ENCODE data around the gene KLHL7.
A peak's percentile ranks its signal among the peaks of the same experiment; 100 is the strongest.

Gene KLHL7

GRCh38 chr7:23167691-23168090, 62.1 kb downstream of the KLHL7 start:
- Histone ChIP-seq H3K9ac (ENCODE audit: low read depth in 1 of 2, low read length in 2 of 2) (no peak overlapping the region), H3K4me1 (ENCODE audit: control insufficient read depth in 1 of 2, insufficient read depth in 2 of 2, low read length in 2 of 2) (peaks cover 0 to 1% of the 10 kb centered on the region in 2 donors), H3K36me3 (ENCODE audit: control insufficient read depth in 1 of 2, insufficient read depth in 2 of 2, low read length in 2 of 2) (peaks cover 0 to 10% of the 10 kb centered on the region in 2 donors), H3K27ac (ENCODE audit: low read depth, low read length) (no peak overlapping the region), H3K9me3 (ENCODE audit: control insufficient read depth in 1 of 2, low read length in 2 of 2) (no peaks in the 10 kb centered on the region), H3K4me3 (ENCODE audit: low read depth in 1 of 2, low read length in 2 of 2) (no peak overlapping the region), H3K27me3 (ENCODE audit: control insufficient read depth in 1 of 2, insufficient read depth in 2 of 2, low read length in 2 of 2) (no peaks in the 10 kb centered on the region)

- H3K4me1 ChIP-seq (ENCODE audit: control insufficient read depth in 1 of 2, insufficient read depth in 2 of 2, low read length in 2 of 2), result no peaks in the 10 kb centered on the region
- H3K9me3 ChIP-seq (ENCODE audit: control insufficient read depth in 1 of 2, low read length in 2 of 2), result no peaks in the 10 kb centered on the region
- no peaks in the 10 kb centered on the region for H3K27me3 ChIP-seq (ENCODE audit: control insufficient read depth in 1 of 2, insufficient read depth in 2 of 2, low read length in 2 of 2)
- no peak overlapping the region for H3K9ac ChIP-seq (ENCODE audit: low read depth in 1 of 2, low read length in 2 of 2)
- peaks cover 0 to 10% of the 10 kb centered on the region in 2 donors for H3K36me3 ChIP-seq (ENCODE audit: control insufficient read depth in 1 of 2, insufficient read depth in 2 of 2, low read length in 2 of 2)
- H3K27ac ChIP-seq (ENCODE audit: low read depth, low read length), result no peak overlapping the region
- no peak overlapping the region for H3K4me3 ChIP-seq (ENCODE audit: low read depth in 1 of 2, low read length in 2 of 2)
Observed at GRCh38 chr7:23168111-23168885, 62.7 kb downstream of the KLHL7 start.

GRCh38 chr7:23175938-23176337, 70.4 kb downstream of the KLHL7 start:
- Histone ChIP-seq H3K27me3 (ENCODE audit: control insufficient read depth in 1 of 2, insufficient read depth in 2 of 2, low read length in 2 of 2) (no peaks in the 10 kb centered on the region), H3K27ac (ENCODE audit: low read depth, low read length) (no peak overlapping the region), H3K9me3 (ENCODE audit: control insufficient read depth in 1 of 2, low read length in 2 of 2) (no peaks in the 10 kb centered on the region), H3K9ac (ENCODE audit: low read depth in 1 of 2, low read length in 2 of 2) (no peak overlapping the region), H3K4me1 (ENCODE audit: control insufficient read depth in 1 of 2, insufficient read depth in 2 of 2, low read length in 2 of 2) (no peaks in the 10 kb centered on the region), H3K36me3 (ENCODE audit: control insufficient read depth in 1 of 2, insufficient read depth in 2 of 2, low read length in 2 of 2) (peaks cover 0 to 3% of the 10 kb centered on the region in 2 donors), H3K4me3 (ENCODE audit: low read depth in 1 of 2, low read length in 2 of 2) (no peak overlapping the region)

GRCh38 chr7:23181684-23182553, 76.3 kb downstream of the KLHL7 start, which contains the start of gene NUP42:
NUP42 (plus strand) TSS chr7:23182048; CDS start chr7:23182086, 38 bp downstream.
- H3K9ac ChIP-seq (ENCODE audit: low read depth in 1 of 2, low read length in 2 of 2), result peak within 1 kb of the TSS; percentile 92 to 97
- no peaks in the 10 kb centered on the region for H3K27me3 ChIP-seq (ENCODE audit: control insufficient read depth in 1 of 2, insufficient read depth in 2 of 2, low read length in 2 of 2)
- H3K4me3 ChIP-seq (ENCODE audit: low read depth in 1 of 2, low read length in 2 of 2), result peak within 1 kb of the TSS; percentile 94 to 99
- peaks cover 0 to 9% of the 10 kb centered on the region in 2 donors for H3K36me3 ChIP-seq (ENCODE audit: control insufficient read depth in 1 of 2, insufficient read depth in 2 of 2, low read length in 2 of 2)
- no peaks in the 10 kb centered on the region for H3K9me3 ChIP-seq (ENCODE audit: control insufficient read depth in 1 of 2, low read length in 2 of 2)
- H3K27ac ChIP-seq (ENCODE audit: low read depth, low read length), result peak within 1 kb of the TSS; percentile 84
- peaks cover 8 to 14% of the 10 kb centered on the region in 2 donors for H3K4me1 ChIP-seq (ENCODE audit: control insufficient read depth in 1 of 2, insufficient read depth in 2 of 2, low read length in 2 of 2)

GRCh38 chr7:23183279-23184012, 77.9 kb downstream of the KLHL7 start:
- H3K4me1 ChIP-seq (ENCODE audit: control insufficient read depth in 1 of 2, insufficient read depth in 2 of 2, low read length in 2 of 2), result peaks cover 8 to 14% of the 10 kb centered on the region in 2 donors
- no peak overlapping the region for H3K27ac ChIP-seq (ENCODE audit: low read depth, low read length)
- no peaks in the 10 kb centered on the region for H3K9me3 ChIP-seq (ENCODE audit: control insufficient read depth in 1 of 2, low read length in 2 of 2)
- peak overlapping the region; percentile 60 to 99 for H3K4me3 ChIP-seq (ENCODE audit: low read depth in 1 of 2, low read length in 2 of 2)
- H3K27me3 ChIP-seq (ENCODE audit: control insufficient read depth in 1 of 2, insufficient read depth in 2 of 2, low read length in 2 of 2), result no peaks in the 10 kb centered on the region
- peaks cover 0 to 22% of the 10 kb centered on the region in 2 donors for H3K36me3 ChIP-seq (ENCODE audit: control insufficient read depth in 1 of 2, insufficient read depth in 2 of 2, low read length in 2 of 2)
- no peak overlapping the region for H3K9ac ChIP-seq (ENCODE audit: low read depth in 1 of 2, low read length in 2 of 2)

- Histone ChIP-seq H3K36me3 (ENCODE audit: control insufficient read depth in 1 of 2, insufficient read depth in 2 of 2, low read length in 2 of 2) (peaks cover 3 to 29% of the 10 kb centered on the region in 2 donors), H3K27ac (ENCODE audit: low read depth, low read length) (no peak overlapping the region), H3K27me3 (ENCODE audit: control insufficient read depth in 1 of 2, insufficient read depth in 2 of 2, low read length in 2 of 2) (no peaks in the 10 kb centered on the region), H3K9ac (ENCODE audit: low read depth in 1 of 2, low read length in 2 of 2) (no peak overlapping the region), H3K4me1 (ENCODE audit: control insufficient read depth in 1 of 2, insufficient read depth in 2 of 2, low read length in 2 of 2) (peaks cover 8 to 14% of the 10 kb centered on the region in 2 donors), H3K9me3 (ENCODE audit: control insufficient read depth in 1 of 2, low read length in 2 of 2) (no peaks in the 10 kb centered on the region), H3K4me3 (ENCODE audit: low read depth in 1 of 2, low read length in 2 of 2) (no peak overlapping the region)
Observed at GRCh38 chr7:23184291-23184690, 78.7 kb downstream of the KLHL7 start.

GRCh38 chr7:23184709-23185359, 79.2 kb downstream of the KLHL7 start:
- Histone ChIP-seq H3K27ac (ENCODE audit: low read depth, low read length) (no peak overlapping the region), H3K9me3 (ENCODE audit: control insufficient read depth in 1 of 2, low read length in 2 of 2) (no peaks in the 10 kb centered on the region), H3K9ac (ENCODE audit: low read depth in 1 of 2, low read length in 2 of 2) (no peak overlapping the region), H3K36me3 (ENCODE audit: control insufficient read depth in 1 of 2, insufficient read depth in 2 of 2, low read length in 2 of 2) (peaks cover 4 to 30% of the 10 kb centered on the region in 2 donors), H3K4me1 (ENCODE audit: control insufficient read depth in 1 of 2, insufficient read depth in 2 of 2, low read length in 2 of 2) (peaks cover 8 to 14% of the 10 kb centered on the region in 2 donors), H3K27me3 (ENCODE audit: control insufficient read depth in 1 of 2, insufficient read depth in 2 of 2, low read length in 2 of 2) (no peaks in the 10 kb centered on the region), H3K4me3 (ENCODE audit: low read depth in 1 of 2, low read length in 2 of 2) (no peak overlapping the region)

GRCh38 chr7:23185980-23186379, 80.4 kb downstream of the KLHL7 start:
- Histone ChIP-seq H3K27ac (ENCODE audit: low read depth, low read length) (no peak overlapping the region), H3K36me3 (ENCODE audit: control insufficient read depth in 1 of 2, insufficient read depth in 2 of 2, low read length in 2 of 2) (peaks cover 4 to 33% of the 10 kb centered on the region in 2 donors), H3K4me1 (ENCODE audit: control insufficient read depth in 1 of 2, insufficient read depth in 2 of 2, low read length in 2 of 2) (peaks cover 8 to 14% of the 10 kb centered on the region in 2 donors), H3K27me3 (ENCODE audit: control insufficient read depth in 1 of 2, insufficient read depth in 2 of 2, low read length in 2 of 2) (no peaks in the 10 kb centered on the region), H3K4me3 (ENCODE audit: low read depth in 1 of 2, low read length in 2 of 2) (no peak overlapping the region), H3K9ac (ENCODE audit: low read depth in 1 of 2, low read length in 2 of 2) (no peak overlapping the region), H3K9me3 (ENCODE audit: control insufficient read depth in 1 of 2, low read length in 2 of 2) (no peaks in the 10 kb centered on the region)

GRCh38 chr7:23191022-23191421, 85.4 kb downstream of the KLHL7 start:
- Histone ChIP-seq H3K4me3 (ENCODE audit: low read depth in 1 of 2, low read length in 2 of 2) (no peak overlapping the region), H3K4me1 (ENCODE audit: control insufficient read depth in 1 of 2, insufficient read depth in 2 of 2, low read length in 2 of 2) (no peaks in the 10 kb centered on the region), H3K36me3 (ENCODE audit: control insufficient read depth in 1 of 2, insufficient read depth in 2 of 2, low read length in 2 of 2) (peaks cover 4 to 52% of the 10 kb centered on the region in 2 donors), H3K9me3 (ENCODE audit: control insufficient read depth in 1 of 2, low read length in 2 of 2) (no peaks in the 10 kb centered on the region), H3K27me3 (ENCODE audit: control insufficient read depth in 1 of 2, insufficient read depth in 2 of 2, low read length in 2 of 2) (no peaks in the 10 kb centered on the region), H3K9ac (ENCODE audit: low read depth in 1 of 2, low read length in 2 of 2) (no peak overlapping the region), H3K27ac (ENCODE audit: low read depth, low read length) (no peak overlapping the region)

All from duodenal mucosa (tissue), 2 donors.